ENCODE results near the gene NEGR1. TPM values are rescaled to one million over a fixed set of nuclear protein-coding genes. Genes with fewer than 3 reads are reported as not detected.

The NEGR1 gene
- total RNA-seq, 2 experiments from 2014 or later = not detected

GRCh38 chr1:71362691-71363090 lies 919.6 kb downstream of the NEGR1 start:
- H3K27ac ChIP-seq (ENCODE audit: low read depth, low read length, poor library complexity, severe bottlenecking) = no peak overlapping the region
- no peak overlapping the region for H3K4me3 ChIP-seq (ENCODE audit: low read depth, low read length, poor library complexity, severe bottlenecking)
- no peaks in the 10 kb centered on the region for H3K36me3 ChIP-seq (ENCODE audit: insufficient read depth, low read length)
- no peak for TF ChIP-seq EZH2phosphoT487 (IDR thresholded peaks at IDR 0.05; ENCODE audit: borderline replicate concordance, low read depth, low read length)
- no peak for TF ChIP-seq CTCF (conservative IDR thresholded peaks at IDR 0.05; ENCODE audit: low read length)
- DNase-seq (ENCODE audit: low spot score) = no peak
- no peaks in the 10 kb centered on the region for H4K20me1 ChIP-seq (ENCODE audit: insufficient read depth, low read length)
- no TSS peak for BruUV-seq (replicated peaks)
- H3K9me2 ChIP-seq (ENCODE audit: insufficient read depth, low read length) = no peaks in the 10 kb centered on the region
- intact Hi-C loops (cut with micrococcal nuclease; ENCODE audit: unreplicated experiment) = no loop called here
- H3K9me3 ChIP-seq (ENCODE audit: low read length) = no peaks in the 10 kb centered on the region
- no peak overlapping the region for H3K4me2 ChIP-seq (ENCODE audit: low read length)
- ChIA-PET CTCF (ENCODE audit: unreplicated experiment) (no interaction called here), POLR2A (no interaction called here)
- H3K4me1 ChIP-seq (ENCODE audit: insufficient read depth, low read length, poor library complexity, severe bottlenecking) = no peaks in the 10 kb centered on the region
- no peak overlapping the region for H2AFZ ChIP-seq (ENCODE audit: low read length)
- H3K79me2 ChIP-seq (ENCODE audit: insufficient read depth, low read depth, low read length) = no peaks in the 10 kb centered on the region

GRCh38 chr1:71362076-71362475 lies 920.3 kb downstream of the NEGR1 start:
- DNase-seq (ENCODE audit: low spot score) = no peak
- no peaks in the 10 kb centered on the region for H3K9me3 ChIP-seq (ENCODE audit: low read length)
- ChIA-PET POLR2A (no interaction called here), CTCF (ENCODE audit: unreplicated experiment) (no interaction called here)
- H3K36me3 ChIP-seq (ENCODE audit: insufficient read depth, low read length) = no peaks in the 10 kb centered on the region
- no peaks in the 10 kb centered on the region for H3K4me1 ChIP-seq (ENCODE audit: insufficient read depth, low read length, poor library complexity, severe bottlenecking)
- no peak overlapping the region for H2AFZ ChIP-seq (ENCODE audit: low read length)
- H3K4me3 ChIP-seq (ENCODE audit: low read depth, low read length, poor library complexity, severe bottlenecking) = no peak overlapping the region
- TF ChIP-seq CTCF (conservative IDR thresholded peaks at IDR 0.05; ENCODE audit: low read length) (no peak), EZH2phosphoT487 (IDR thresholded peaks at IDR 0.05; ENCODE audit: borderline replicate concordance, low read depth, low read length) (no peak)
- BruUV-seq (replicated peaks) = no TSS peak
- no peaks in the 10 kb centered on the region for H3K79me2 ChIP-seq (ENCODE audit: insufficient read depth, low read depth, low read length)
- no peak overlapping the region for H3K27ac ChIP-seq (ENCODE audit: low read depth, low read length, poor library complexity, severe bottlenecking)
- H4K20me1 ChIP-seq (ENCODE audit: insufficient read depth, low read length) = no peaks in the 10 kb centered on the region
- intact Hi-C loops (cut with micrococcal nuclease; ENCODE audit: unreplicated experiment) = no loop called here
- H3K4me2 ChIP-seq (ENCODE audit: low read length) = no peak overlapping the region
- H3K9me2 ChIP-seq (ENCODE audit: insufficient read depth, low read length) = no peaks in the 10 kb centered on the region

- BruUV-seq (replicated peaks) = no TSS peak
- CTCF ChIA-PET (ENCODE audit: unreplicated experiment) = no interaction called here
- TF ChIP-seq CTCF (conservative IDR thresholded peaks at IDR 0.05; ENCODE audit: low read length) (no peak), EZH2phosphoT487 (IDR thresholded peaks at IDR 0.05; ENCODE audit: borderline replicate concordance, low read depth, low read length) (no peak)
- no peak overlapping the region for H3K27ac ChIP-seq (ENCODE audit: low read depth, low read length, poor library complexity, severe bottlenecking)
- no peaks in the 10 kb centered on the region for H3K9me3 ChIP-seq (ENCODE audit: low read length)
- no peaks in the 10 kb centered on the region for H3K36me3 ChIP-seq (ENCODE audit: insufficient read depth, low read length)
- H3K4me3 ChIP-seq (ENCODE audit: low read depth, low read length, poor library complexity, severe bottlenecking) = no peak overlapping the region
- intact Hi-C loops (cut with micrococcal nuclease; ENCODE audit: unreplicated experiment) = no loop called here
- no peaks in the 10 kb centered on the region for H3K9me2 ChIP-seq (ENCODE audit: insufficient read depth, low read length)
- no peak overlapping the region for H2AFZ ChIP-seq (ENCODE audit: low read length)
- H4K20me1 ChIP-seq (ENCODE audit: insufficient read depth, low read length) = no peaks in the 10 kb centered on the region
- no peak for DNase-seq (ENCODE audit: low spot score)
- H3K4me1 ChIP-seq (ENCODE audit: insufficient read depth, low read length, poor library complexity, severe bottlenecking) = no peaks in the 10 kb centered on the region
- no peak overlapping the region for H3K4me2 ChIP-seq (ENCODE audit: low read length)
- H3K79me2 ChIP-seq (ENCODE audit: insufficient read depth, low read depth, low read length) = no peaks in the 10 kb centered on the region
- POLR2A ChIA-PET = interaction anchor here (0.6 kb wide), 1 partner anchor 15 kb away, joined by 3 read pairs; no protein-coding TSS in a partner anchor
Measured at GRCh38 chr1:71357708-71358107, 924.6 kb downstream of the NEGR1 start.

Measured in OCI-LY7 (cell line).